Naive thymus-derived CD4-positive, alpha-beta T cell (primary cell): ENCODE measurements around the gene DROSHA. TPM values are rescaled to one million over a fixed set of nuclear protein-coding genes. Genes with fewer than 3 reads are reported as not detected.
"Not testable (repeated sequence)": the region's sequence is repeated elsewhere in the genome, so short reads cannot be mapped to it uniquely, and the experiment has no call there.

ENCODE experiments used
- ATAC-seq: fragments of 150-1000 bp; cut with Tn5 transposase; 2 replicates; pipeline ENCODE4 v1.10.0; 2021; ENCODE audit warnings: mild to moderate bottlenecking, moderate library complexity
- CTCF ChIA-PET: fragments of 350-600 bp; sonication (Branson Sonifier 250); formaldehyde crosslinking; loops from one replicate; lab custom pipeline; 2021; ENCODE audit warnings: antibody characterized with exemption; lab: Charles Lee
- POLR2A ChIA-PET: fragments of 350-600 bp; sonication (Branson Sonifier 250); formaldehyde crosslinking; loops from one replicate; lab custom pipeline; 2021; ENCODE audit warnings: antibody characterized with exemption, inconsistent platforms; lab: Charles Lee
- DNase-seq, 9 donors: peaks; one replicate each; pipeline versions ENCODE4 v3.0.0 to v3.0.0-alpha.2; 2020 to 2022; ENCODE audit warnings: mixed read lengths in 1 of 9
- H3K27ac ChIP-seq: one replicate; pipeline ENCODE4 v1.7.0; 2013; ENCODE audit warnings: mild to moderate bottlenecking, low read depth, low read length, moderate library complexity
- H3K27me3 ChIP-seq, 2 donors: one replicate each; pipeline ENCODE4 v1.7.0; 2013; ENCODE audit warnings: low read length in 2 of 2, mild to moderate bottlenecking in 2 of 2, moderate library complexity in 2 of 2; ENCODE audit not compliant: control insufficient read depth in 2 of 2, insufficient read depth in 2 of 2
- H3K36me3 ChIP-seq, 3 experiments: 1 replicate in 2 of 3; 2 replicates in 1 of 3; pipeline ENCODE4 v1.7.0; 2013; ENCODE audit warnings: low read length in 3 of 3, mild to moderate bottlenecking in 3 of 3, moderate library complexity in 1 of 3; ENCODE audit not compliant: insufficient read depth in 3 of 3, control insufficient read depth in 2 of 3
- H3K4me1 ChIP-seq, 2 donors: one replicate each; pipeline ENCODE4 v1.7.0; 2013; ENCODE audit warnings: low read length in 2 of 2, mild to moderate bottlenecking in 2 of 2, moderate library complexity in 1 of 2; ENCODE audit not compliant: control insufficient read depth in 2 of 2, insufficient read depth in 2 of 2
- H3K4me3 ChIP-seq: 2 replicates; pipeline ENCODE4 v1.7.0; 2013; ENCODE audit warnings: mild to moderate bottlenecking, low read length
- H3K9me3 ChIP-seq, 3 experiments: 1 replicate in 2 of 3; 2 replicates in 1 of 3; pipeline ENCODE4 v1.7.0; 2013; ENCODE audit warnings: low read length in 3 of 3; ENCODE audit not compliant: control insufficient read depth in 2 of 3
- H3K27ac Mint-ChIP-seq, 9 donors: one replicate each; pipeline ENCODE4 v1.8.0; 2020 to 2022; ENCODE audit warnings: mixed read lengths in 9 of 9, mild to moderate bottlenecking in 8 of 9, moderate library complexity in 5 of 9, inconsistent platforms in 2 of 9
- H3K27me3 Mint-ChIP-seq, 5 donors: one replicate each; pipeline ENCODE4 v1.8.0; 2021 to 2022; ENCODE audit warnings: mixed read lengths in 5 of 5, mild to moderate bottlenecking in 1 of 5
- H3K36me3 Mint-ChIP-seq, 5 donors: one replicate each; pipeline ENCODE4 v1.8.0; 2020 to 2022; ENCODE audit warnings: mixed read lengths in 5 of 5, mild to moderate bottlenecking in 3 of 5, inconsistent platforms in 1 of 5
- H3K4me1 Mint-ChIP-seq, 7 donors: one replicate each; pipeline ENCODE4 v1.8.0; 2020 to 2022; ENCODE audit warnings: mixed read lengths in 7 of 7, mild to moderate bottlenecking in 3 of 7, inconsistent platforms in 1 of 7
- H3K4me3 Mint-ChIP-seq, 10 donors: one replicate each; pipeline ENCODE4 v1.8.0; 2020 to 2022; ENCODE audit warnings: mild to moderate bottlenecking in 10 of 10, mixed read lengths in 10 of 10, moderate library complexity in 6 of 10, inconsistent platforms in 2 of 10
- H3K9me3 Mint-ChIP-seq, 11 donors: one replicate each; pipeline ENCODE4 v1.8.0; 2020 to 2022; ENCODE audit warnings: mixed read lengths in 11 of 11, mild to moderate bottlenecking in 4 of 11, inconsistent platforms in 1 of 11, moderate library complexity in 1 of 11
- intact Hi-C, 2 donors: fragments of 100-400 bp; cut with micrococcal nuclease; formaldehyde crosslinking; loops; one replicate each; pipeline ENCODE4 v1.15.1; 2023
- polyA plus RNA-seq, 2 donors: library from polyadenylated mRNA; unstranded; fragments of 300-500 nt; fragmentation: Illumina TruSeq; gene quantifications; one replicate each; pipeline ENCODE4 v1.2.3, GENCODE V29; 2021
- total RNA-seq, 6 experiments: library from RNA in 5 of 6; stranded (reverse) in 5 of 6; gene quantifications; 1 replicate in 5 of 6; 2 replicates in 1 of 6; pipeline ENCODE4 v1.2.3 and lab custom pipeline; 2021 to 2026

DROSHA gene
- total and polyA plus RNA-seq, 7 experiments from 2014 or later: 11.2 to 92.0 (median 61.8) TPM

DNA sequence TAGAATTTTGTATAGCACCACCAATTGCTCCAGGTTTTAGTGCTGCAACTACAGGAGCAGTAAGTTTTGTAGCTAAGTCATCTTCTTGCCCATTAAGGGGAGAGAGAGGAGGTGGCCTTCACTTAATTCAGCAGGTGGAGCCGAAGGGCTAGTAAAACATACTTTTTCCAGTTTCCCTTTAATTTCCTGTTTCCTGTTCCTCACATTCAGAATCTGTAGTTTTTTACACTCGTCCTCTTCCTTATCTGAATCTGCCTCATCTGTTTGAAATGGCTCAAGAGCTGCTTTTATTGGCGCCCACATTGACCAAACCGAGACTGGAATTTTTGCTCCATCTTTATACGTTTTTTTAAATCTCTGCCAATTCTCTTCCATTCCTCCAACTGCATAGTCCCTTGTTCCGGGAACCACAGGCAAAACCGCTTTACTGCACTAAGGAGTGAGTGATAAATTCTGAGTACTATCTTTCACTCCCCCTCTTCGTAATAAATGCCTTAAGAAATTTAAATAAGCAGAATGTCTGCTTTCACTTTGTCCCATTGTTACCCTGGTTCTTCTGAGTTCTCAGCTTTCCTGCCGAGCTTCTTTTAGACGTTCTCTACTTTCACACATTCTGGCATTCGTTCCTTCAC, 133.9 kb downstream of the DROSHA start:
- Histone ChIP-seq H3K36me3 (peaks cover 0 to 8% (median 0%) of the 10 kb centered on the region in 3 experiments), H3K27ac (no peak overlapping the region), H3K27me3 (no peaks in the 10 kb centered on the region), H3K4me3 (no peak overlapping the region), H3K9me3 (no peaks in the 10 kb centered on the region), H3K4me1 (no peaks in the 10 kb centered on the region)
- H3K27me3 Mint-ChIP-seq: no peaks in the 10 kb centered on the region
- H3K4me3 Mint-ChIP-seq: no peak overlapping the region
- no peaks in the 10 kb centered on the region for H3K4me1 Mint-ChIP-seq
- no peak for DNase-seq
- intact Hi-C loops: no loop called here
- ChIA-PET CTCF (no interaction called here), POLR2A (no interaction called here)
- no peak for ATAC-seq
- peaks cover 0 to 2% (median 0%) of the 10 kb centered on the region in 11 donors for H3K9me3 Mint-ChIP-seq
- H3K27ac Mint-ChIP-seq: peak overlapping the region in 1 of 9 donors; percentile 18
- peaks cover 3 to 34% (median 22%) of the 10 kb centered on the region in 5 donors for H3K36me3 Mint-ChIP-seq

DNA sequence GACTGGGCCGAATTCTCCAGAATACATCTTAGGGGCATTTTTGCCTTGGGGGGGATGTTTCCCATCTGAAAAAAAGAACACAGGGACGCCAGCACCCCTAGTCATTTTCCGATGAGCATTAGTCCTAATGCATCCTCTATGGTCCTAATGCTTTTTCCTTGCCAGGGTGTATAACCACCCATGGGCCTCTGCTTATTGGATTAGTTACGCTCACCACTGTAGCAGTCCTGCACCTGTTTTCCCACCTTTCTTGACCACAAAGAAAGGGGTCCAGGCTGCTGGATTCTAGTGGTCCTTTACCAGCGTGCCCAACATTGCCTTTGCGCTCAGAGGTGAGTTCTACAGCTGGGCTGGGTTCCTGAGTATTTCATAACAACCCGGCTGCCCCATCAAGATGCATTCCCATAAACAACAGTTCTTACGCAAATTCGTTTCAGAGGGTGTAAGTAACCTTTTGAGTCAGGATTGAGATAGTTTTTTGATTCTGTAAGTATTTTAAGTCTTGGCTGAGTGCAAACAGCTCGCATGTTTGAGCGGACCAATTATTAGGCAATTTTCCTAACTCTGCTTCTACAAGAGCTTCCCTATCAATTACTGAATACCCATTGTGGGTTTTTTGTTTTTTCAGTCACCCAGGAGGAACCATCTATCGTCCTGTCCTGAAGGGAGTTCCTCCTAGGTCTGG, 135.1 kb downstream of the DROSHA start:
- Mint-ChIP-seq H3K9me3 (peaks cover 0 to 2% (median 0%) of the 10 kb centered on the region in 11 donors), H3K4me3 (no peak overlapping the region), H3K36me3 (peaks cover 2 to 26% (median 16%) of the 10 kb centered on the region in 5 donors), H3K27me3 (no peaks in the 10 kb centered on the region), H3K27ac (no peak overlapping the region), H3K4me1 (no peaks in the 10 kb centered on the region)
- peaks cover 0 to 8% (median 0%) of the 10 kb centered on the region in 3 experiments for H3K36me3 ChIP-seq
- intact Hi-C loops: no loop called here
- H3K27me3 ChIP-seq: no peaks in the 10 kb centered on the region
- no peak overlapping the region for H3K27ac ChIP-seq
- no peaks in the 10 kb centered on the region for H3K4me1 ChIP-seq
- H3K4me3 ChIP-seq: no peak overlapping the region
- no peak for DNase-seq
- ChIA-PET CTCF (no interaction called here), POLR2A (no interaction called here)
- no peak for ATAC-seq
- H3K9me3 ChIP-seq: no peaks in the 10 kb centered on the region

GRCh38 chr5:31395450-31396045, 136.3 kb downstream of the DROSHA start:
- ATAC-seq, H3K4me1 Mint-ChIP-seq, H3K4me1 ChIP-seq, H3K4me3 Mint-ChIP-seq, H3K9me3 Mint-ChIP-seq, H3K27ac ChIP-seq, POLR2A ChIA-PET, intact Hi-C loops, H3K4me3 ChIP-seq, H3K27me3 ChIP-seq, CTCF ChIA-PET, H3K27ac Mint-ChIP-seq, H3K9me3 ChIP-seq, H3K36me3 ChIP-seq, DNase-seq, H3K27me3 Mint-ChIP-seq: not testable (repeated sequence)
- H3K36me3 Mint-ChIP-seq: peaks cover 0 to 14% (median 5%) of the 10 kb centered on the region in 5 donors

- H3K4me3 ChIP-seq: no peak overlapping the region
- ChIA-PET CTCF (no interaction called here), POLR2A (no interaction called here)
- H3K36me3 Mint-ChIP-seq: peaks cover 0 to 4% (median 0%) of the 10 kb centered on the region in 5 donors
- H3K36me3 ChIP-seq: no peaks in the 10 kb centered on the region
- no peak overlapping the region for H3K4me3 Mint-ChIP-seq
- peaks cover 2 to 16% (median 7%) of the 10 kb centered on the region in 11 donors for H3K9me3 Mint-ChIP-seq
- no peak for ATAC-seq
- H3K27ac ChIP-seq: no peak overlapping the region
- H3K27me3 ChIP-seq: no peaks in the 10 kb centered on the region
- peaks cover 0 to 11% (median 0%) of the 10 kb centered on the region in 3 experiments for H3K9me3 ChIP-seq
- H3K4me1 ChIP-seq: no peaks in the 10 kb centered on the region
- no peak overlapping the region for H3K27ac Mint-ChIP-seq
- no peaks in the 10 kb centered on the region for H3K27me3 Mint-ChIP-seq
- DNase-seq: no peak
- intact Hi-C loops: no loop called here
- H3K4me1 Mint-ChIP-seq: no peaks in the 10 kb centered on the region
These were observed 138.8 kb downstream of the DROSHA start for GRCh38 chr5:31393126-31393525.

DNA sequence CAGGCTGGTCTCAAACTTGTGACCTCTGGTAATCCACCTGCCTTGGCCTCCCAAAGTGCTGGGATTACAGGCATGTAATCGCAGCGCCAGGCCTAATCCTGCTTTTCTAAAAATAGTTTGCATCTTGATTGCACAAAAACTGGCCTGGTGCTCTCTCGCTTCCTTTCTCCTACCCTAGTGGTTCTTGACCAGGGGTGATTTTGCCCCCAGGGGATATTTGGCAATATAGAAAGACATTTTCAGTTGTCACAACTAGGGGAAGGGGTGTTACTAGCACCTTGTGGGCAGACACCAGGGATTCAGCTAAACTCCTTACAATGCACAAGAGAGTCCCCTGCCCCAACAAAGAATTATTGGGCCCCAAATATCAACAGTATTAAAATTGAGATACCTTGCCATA, 139.8 kb downstream of the DROSHA start:
- intact Hi-C loops: no loop called here
- no peak for ATAC-seq
- Histone ChIP-seq H3K27me3 (no peaks in the 10 kb centered on the region), H3K4me3 (no peak overlapping the region), H3K4me1 (no peaks in the 10 kb centered on the region), H3K9me3 (peaks cover 0 to 11% (median 0%) of the 10 kb centered on the region in 3 experiments), H3K27ac (no peak overlapping the region), H3K36me3 (no peaks in the 10 kb centered on the region)
- Mint-ChIP-seq H3K4me1 (no peaks in the 10 kb centered on the region), H3K9me3 (peaks cover 5 to 27% (median 10%) of the 10 kb centered on the region in 11 donors), H3K4me3 (no peak overlapping the region), H3K36me3 (peaks cover 0 to 8% (median 0%) of the 10 kb centered on the region in 5 donors), H3K27me3 (no peaks in the 10 kb centered on the region), H3K27ac (no peak overlapping the region)
- no peak for DNase-seq
- ChIA-PET POLR2A (no interaction called here), CTCF (no interaction called here)

DNA sequence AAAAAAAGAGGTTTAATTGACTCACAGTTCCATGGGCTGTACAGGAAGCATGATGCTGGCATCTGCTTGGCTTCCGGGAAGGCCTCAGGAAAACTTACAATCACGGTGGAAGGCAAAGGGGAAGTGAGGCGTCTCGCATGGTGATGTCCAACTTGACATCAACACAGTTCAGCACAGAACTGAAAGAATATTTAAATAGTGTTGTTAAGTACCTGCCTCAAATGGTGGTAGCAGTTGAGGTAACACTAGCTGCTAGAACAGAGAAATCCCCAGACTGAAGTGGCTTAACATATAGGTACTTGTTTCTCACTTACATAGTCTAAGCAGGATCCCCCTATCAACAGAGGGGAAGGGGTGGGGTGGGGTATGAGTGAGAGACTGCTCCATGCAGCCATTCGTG, 141.6 kb downstream of the DROSHA start:
- DNase-seq: no peak
- no peak overlapping the region for H3K27ac ChIP-seq
- H3K4me1 ChIP-seq: no peaks in the 10 kb centered on the region
- H3K4me3 ChIP-seq: no peak overlapping the region
- Mint-ChIP-seq H3K27ac (no peak overlapping the region), H3K27me3 (no peaks in the 10 kb centered on the region), H3K4me1 (no peaks in the 10 kb centered on the region), H3K9me3 (peaks cover 5 to 37% (median 13%) of the 10 kb centered on the region in 11 donors), H3K36me3 (peaks cover 0 to 9% (median 0%) of the 10 kb centered on the region in 5 donors), H3K4me3 (no peak overlapping the region)
- no peaks in the 10 kb centered on the region for H3K36me3 ChIP-seq
- intact Hi-C loops: no loop called here
- POLR2A ChIA-PET: no interaction called here
- peaks cover 0 to 11% (median 0%) of the 10 kb centered on the region in 3 experiments for H3K9me3 ChIP-seq
- CTCF ChIA-PET: no interaction called here
- ATAC-seq: no peak
- no peaks in the 10 kb centered on the region for H3K27me3 ChIP-seq
